Thoracic aorta (tissue), 2 donors: ENCODE measurements around the gene ZNF385B. TPM values are rescaled to one million over a fixed set of nuclear protein-coding genes. Genes with fewer than 3 reads are reported as not detected.
A peak's percentile ranks its signal among the peaks of the same experiment; 100 is the strongest.

Experiments
- ATAC-seq: fragments of 150-250 bp; one replicate; pipeline ENCODE4 v1.8.0; 2017; ENCODE audit warnings: low read depth; ENCODE audit not compliant: insufficient number of reproducible peaks, low FRiP score
- DNase-seq: peaks from one replicate; pipeline ENCODE4 v3.0.0-alpha.2; 2020; ENCODE audit warnings: low spot score
- H3K27ac ChIP-seq, 2 donors: fragments of 200-600 bp; sonication (generic); 1 replicate in 1 of 2; 2 replicates in 1 of 2; pipeline ENCODE4 v1.5.1; 2016; ENCODE audit warnings: mild to moderate bottlenecking in 2 of 2, moderate library complexity in 2 of 2
- H3K27me3 ChIP-seq: fragments of 200-600 bp; sonication (generic); replicated peaks from 2 replicates; pipeline ENCODE4 v1.6.0; 2016; ENCODE audit warnings: mild to moderate bottlenecking; ENCODE audit not compliant: insufficient read depth
- H3K36me3 ChIP-seq: fragments of 200-600 bp; sonication (generic); one replicate; pipeline ENCODE4 v1.5.1; 2016
- H3K4me1 ChIP-seq, 2 donors: fragments of 200-600 bp; sonication (generic); 1 replicate in 1 of 2; 2 replicates in 1 of 2; pipeline versions ENCODE4 v1.5.1 to v1.6.0; 2016; ENCODE audit warnings: low read depth in 2 of 2, mild to moderate bottlenecking in 1 of 2; ENCODE audit not compliant: control insufficient read depth in 1 of 2
- H3K4me3 ChIP-seq: fragments of 200-600 bp; sonication (generic); 2 replicates; pipeline ENCODE4 v1.5.1; 2016; ENCODE audit warnings: mild to moderate bottlenecking
- H3K9me3 ChIP-seq: fragments of 200-600 bp; sonication (generic); 2 replicates; pipeline ENCODE4 v1.5.1; 2016
- CTCF ChIP-seq: fragments of 200-600 bp; sonication (generic); IDR thresholded peaks from one replicate; pipeline ENCODE4 v1.5.1; 2019; ENCODE audit warnings: antibody characterized with exemption
- total RNA-seq, 2 donors: library from RNA; depleted of rRNA; stranded (reverse); fragments of >200 nt; gene quantifications; one replicate each; pipeline versions ENCODE4 v1.1.0 to v1.2.3, GENCODE V29; 2016

Gene ZNF385B
- total RNA-seq, 2 donors from 2014 or later = 0.41 to 1.9 TPM

- H3K27me3 ChIP-seq = no peaks in the 10 kb centered on the region
- no peak for DNase-seq
- no peak overlapping the region for H3K4me3 ChIP-seq
- no peak for TF ChIP-seq CTCF
- no peaks in the 10 kb centered on the region for H3K9me3 ChIP-seq
- ATAC-seq = no peak
- no peaks in the 10 kb centered on the region for H3K36me3 ChIP-seq
- H3K27ac ChIP-seq = no peak overlapping the region
- H3K4me1 ChIP-seq = no peaks in the 10 kb centered on the region
Measured at GRCh38 chr2:179843541-179843940, 17.9 kb downstream of the ZNF385B start.

- no peaks in the 10 kb centered on the region for H3K4me1 ChIP-seq
- ATAC-seq (no peak), DNase-seq (no peak)
- no peaks in the 10 kb centered on the region for H3K27me3 ChIP-seq
- H3K4me3 ChIP-seq = no peak overlapping the region
- H3K36me3 ChIP-seq = no peaks in the 10 kb centered on the region
- TF ChIP-seq CTCF = peak; percentile 14
- H3K9me3 ChIP-seq = no peaks in the 10 kb centered on the region
- no peak overlapping the region for H3K27ac ChIP-seq
Measured at GRCh38 chr2:179842498-179843153, 18.8 kb downstream of the ZNF385B start.

GRCh38 chr2:179840840-179841239 lies 20.6 kb downstream of the ZNF385B start:
- DNase-seq (no peak), ATAC-seq (no peak)
- Histone ChIP-seq H3K27ac (no peak overlapping the region), H3K9me3 (no peaks in the 10 kb centered on the region), H3K27me3 (no peaks in the 10 kb centered on the region), H3K4me3 (no peak overlapping the region), H3K36me3 (no peaks in the 10 kb centered on the region), H3K4me1 (no peaks in the 10 kb centered on the region)
- no peak for TF ChIP-seq CTCF

GRCh38 chr2:179837408-179837807 lies 24.0 kb downstream of the ZNF385B start:
- Histone ChIP-seq H3K27me3 (no peaks in the 10 kb centered on the region), H3K36me3 (no peaks in the 10 kb centered on the region), H3K27ac (no peak overlapping the region), H3K4me3 (no peak overlapping the region), H3K4me1 (no peaks in the 10 kb centered on the region), H3K9me3 (no peaks in the 10 kb centered on the region)
- TF ChIP-seq CTCF = no peak
- ATAC-seq (no peak), DNase-seq (no peak)

- DNase-seq = no peak
- no peak for ATAC-seq
- TF ChIP-seq CTCF = no peak
Measured at GRCh38 chr2:179830043-179830787, 31.2 kb downstream of the ZNF385B start.

More at GRCh38 chr2:179830043-179830787, 31.2 kb downstream of the ZNF385B start:
- Histone ChIP-seq H3K4me1 (no peaks in the 10 kb centered on the region), H3K27me3 (no peaks in the 10 kb centered on the region), H3K27ac (no peak overlapping the region), H3K36me3 (no peaks in the 10 kb centered on the region), H3K9me3 (no peaks in the 10 kb centered on the region), H3K4me3 (no peak overlapping the region)
